SH-SY5Y (cell line): ENCODE data around the gene NSG2.
A peak's percentile ranks its signal among the peaks of the same experiment; 100 is the strongest.

ENCODE experiments used
- GATA2 ChIP-seq: IDR thresholded peaks from 2 replicates; pipeline ENCODE4 v1.6.1; 2011; ENCODE audit warnings: mild to moderate bottlenecking, low read depth, low read length
- GATA3 ChIP-seq: IDR thresholded peaks from 2 replicates; pipeline ENCODE4 v1.6.1; 2011; ENCODE audit warnings: low read depth, mild to moderate bottlenecking, low read length, moderate library complexity

The NSG2 gene

DNA sequence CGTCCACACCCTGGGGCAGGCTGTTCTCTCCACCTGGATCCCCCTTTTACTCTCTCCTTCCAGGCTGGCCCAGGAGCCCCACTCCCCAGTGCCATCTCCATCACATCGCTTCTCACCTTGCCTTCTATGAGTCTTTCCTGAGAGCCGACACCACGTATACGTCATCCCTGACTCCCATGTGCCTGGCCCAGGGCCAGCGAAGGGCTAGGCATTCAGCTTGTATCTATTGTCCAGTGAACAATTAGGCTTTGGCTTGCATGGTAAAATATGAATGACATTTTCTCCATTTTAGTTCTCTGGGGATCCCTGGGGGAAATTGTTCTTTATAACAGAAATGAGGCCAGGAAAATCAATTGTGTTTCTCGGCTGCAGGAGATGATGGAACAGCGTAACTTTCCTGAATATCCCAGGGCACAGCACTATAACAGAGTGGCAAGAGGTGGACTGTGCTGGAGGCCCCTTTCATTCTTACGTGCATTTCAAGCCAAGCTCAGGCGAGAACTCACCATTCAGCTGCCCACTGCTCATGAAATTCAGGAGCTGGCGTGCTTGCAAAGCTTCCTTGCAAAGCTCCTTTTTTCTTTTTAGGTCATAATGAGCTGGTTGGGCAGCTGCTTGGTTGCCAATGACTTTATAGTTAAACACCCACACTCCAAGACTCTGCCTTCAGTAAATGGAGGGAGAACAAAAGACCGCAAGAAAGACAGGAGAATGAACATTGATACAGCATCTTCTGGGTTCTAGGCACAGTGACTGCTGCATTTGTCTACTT is 37.7 kb downstream of the NSG2 start:
- no peak for TF ChIP-seq GATA2

GRCh38 chr5:174084691-174085154 is 39.2 kb downstream of the NSG2 start:
- TF ChIP-seq GATA3 (peak; percentile 77), GATA2 (peak; percentile 87)

DNA sequence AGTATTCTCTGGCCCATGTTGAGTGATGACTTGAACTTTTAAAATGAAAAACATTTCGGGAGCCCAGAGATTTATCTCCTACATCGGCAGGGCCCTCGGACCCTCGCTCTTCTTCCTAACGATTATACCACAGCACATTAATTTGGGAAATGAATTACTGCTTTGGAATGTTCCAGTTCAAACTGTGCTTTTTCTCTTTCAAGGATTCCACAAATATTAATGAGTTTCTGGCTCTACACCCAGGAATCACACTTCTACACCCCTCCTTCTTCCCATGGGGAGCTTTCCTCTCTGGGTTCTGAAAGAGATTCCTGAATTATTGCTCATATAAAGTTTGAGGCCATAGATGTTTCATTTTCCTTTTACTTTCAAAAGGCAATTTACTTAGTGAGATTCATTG is 41.2 kb downstream of the NSG2 start:
- TF ChIP-seq GATA3 (no peak), GATA2 (no peak)

DNA sequence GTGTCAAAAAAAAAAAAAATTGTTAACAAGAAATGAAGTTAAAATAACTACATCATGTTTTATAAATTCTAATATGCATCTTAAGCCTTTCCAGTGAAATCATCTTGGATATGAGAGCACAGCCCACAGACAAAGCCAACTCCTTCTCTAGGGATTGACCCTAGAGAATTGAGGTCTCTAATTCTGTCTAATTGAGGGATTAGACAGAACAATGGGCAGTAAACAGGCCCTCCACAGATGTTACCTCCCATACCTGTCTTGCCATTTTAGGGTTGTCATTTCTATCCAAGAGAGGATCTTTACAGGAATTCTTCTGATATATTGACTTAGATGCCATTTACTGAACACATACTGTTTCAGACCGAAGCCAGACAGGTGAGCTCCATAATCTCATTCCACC is 42.3 kb downstream of the NSG2 start:
- TF ChIP-seq GATA2 (no peak), GATA3 (no peak)

- TF ChIP-seq GATA2, result no peak
- no peak for TF ChIP-seq GATA3
Measured at GRCh38 chr5:174090129-174090528, 44.6 kb downstream of the NSG2 start.

GRCh38 chr5:174093123-174093522 is 47.6 kb downstream of the NSG2 start:
- TF ChIP-seq GATA3 (no peak), GATA2 (no peak)

DNA sequence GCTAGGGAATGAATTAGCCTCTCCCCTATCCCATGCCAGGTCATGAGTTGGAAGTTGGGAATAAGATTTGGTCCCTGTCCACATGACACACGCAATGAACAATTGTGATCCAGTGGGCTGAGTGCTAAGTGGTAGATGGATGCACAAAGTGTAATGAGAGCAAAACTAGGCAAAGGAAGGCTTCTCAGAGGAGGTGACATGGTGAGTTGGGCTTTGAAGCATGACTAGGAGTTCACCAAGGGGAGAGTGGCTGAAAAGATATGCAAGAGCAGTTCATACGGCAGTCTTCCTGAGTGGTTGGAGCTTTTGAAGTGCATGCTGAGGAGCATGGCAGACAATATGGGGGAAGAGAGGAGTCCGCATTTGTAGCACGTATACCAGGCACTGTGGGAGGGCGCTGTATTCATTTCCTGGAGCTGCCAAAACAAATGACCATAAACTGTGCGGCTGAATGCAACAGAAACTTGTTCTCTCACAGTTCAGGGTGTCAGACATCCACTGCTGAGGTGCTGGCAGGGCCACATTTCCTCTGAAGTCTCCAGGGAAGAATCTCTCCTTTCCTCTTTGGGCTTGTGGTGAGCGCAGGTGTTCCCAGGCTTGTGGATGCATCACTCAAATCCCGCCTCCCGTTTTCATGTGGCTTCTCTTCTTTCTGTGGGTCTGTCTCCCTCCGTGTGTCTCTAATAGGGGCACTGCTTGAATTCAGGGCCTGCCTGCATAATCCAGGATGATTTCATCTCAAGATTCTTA is 49.5 kb downstream of the NSG2 start:
- TF ChIP-seq GATA3 (no peak), GATA2 (no peak)

- TF ChIP-seq GATA2, result no peak
- TF ChIP-seq GATA3, result no peak
Measured at GRCh38 chr5:174096619-174097018, 51.1 kb downstream of the NSG2 start.

DNA sequence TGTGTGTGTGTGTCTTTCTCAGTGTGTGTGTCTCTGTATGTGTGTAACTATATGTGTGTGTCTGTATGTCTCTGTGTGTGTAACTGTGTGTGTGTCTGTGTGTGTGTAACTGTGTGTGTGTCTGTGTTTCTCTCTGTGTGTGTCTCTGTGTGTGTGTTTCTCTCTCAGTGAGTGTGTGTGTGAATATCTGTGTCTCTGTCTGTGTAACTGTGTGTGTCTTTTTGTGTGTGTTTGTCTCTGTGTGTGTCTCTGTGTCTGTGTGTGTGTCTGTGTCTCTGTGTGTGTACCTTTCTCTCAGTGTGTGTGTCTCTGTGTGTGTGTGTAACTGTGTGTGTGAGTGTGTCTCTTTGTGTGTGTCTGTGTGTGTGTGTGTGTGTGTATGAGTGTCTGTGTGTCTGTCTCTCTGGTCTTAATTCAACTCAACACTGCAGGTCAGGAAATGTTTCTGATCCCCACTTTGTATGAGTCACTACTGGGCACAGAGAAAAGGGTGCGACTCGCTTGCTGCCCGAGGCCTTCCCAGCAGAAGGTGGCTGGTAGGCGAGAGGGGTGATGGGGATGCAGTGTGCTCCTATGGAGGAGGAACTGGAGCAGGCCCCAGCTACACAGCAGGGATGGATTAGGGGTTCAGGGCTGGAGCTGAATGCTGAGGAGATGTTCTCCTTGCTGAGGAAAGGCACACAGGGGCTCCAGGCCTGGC is 52.1 kb downstream of the NSG2 start:
- TF ChIP-seq GATA2 (no peak), GATA3 (no peak)

GRCh38 chr5:174098694-174099093 is 53.2 kb downstream of the NSG2 start:
- TF ChIP-seq GATA3, result no peak
- TF ChIP-seq GATA2, result no peak

GRCh38 chr5:174100490-174100889 is 55.0 kb downstream of the NSG2 start:
- no peak for TF ChIP-seq GATA3
- TF ChIP-seq GATA2, result no peak

GRCh38 chr5:174101195-174101730 is 55.8 kb downstream of the NSG2 start:
- no peak for TF ChIP-seq GATA3
- TF ChIP-seq GATA2, result no peak

DNA sequence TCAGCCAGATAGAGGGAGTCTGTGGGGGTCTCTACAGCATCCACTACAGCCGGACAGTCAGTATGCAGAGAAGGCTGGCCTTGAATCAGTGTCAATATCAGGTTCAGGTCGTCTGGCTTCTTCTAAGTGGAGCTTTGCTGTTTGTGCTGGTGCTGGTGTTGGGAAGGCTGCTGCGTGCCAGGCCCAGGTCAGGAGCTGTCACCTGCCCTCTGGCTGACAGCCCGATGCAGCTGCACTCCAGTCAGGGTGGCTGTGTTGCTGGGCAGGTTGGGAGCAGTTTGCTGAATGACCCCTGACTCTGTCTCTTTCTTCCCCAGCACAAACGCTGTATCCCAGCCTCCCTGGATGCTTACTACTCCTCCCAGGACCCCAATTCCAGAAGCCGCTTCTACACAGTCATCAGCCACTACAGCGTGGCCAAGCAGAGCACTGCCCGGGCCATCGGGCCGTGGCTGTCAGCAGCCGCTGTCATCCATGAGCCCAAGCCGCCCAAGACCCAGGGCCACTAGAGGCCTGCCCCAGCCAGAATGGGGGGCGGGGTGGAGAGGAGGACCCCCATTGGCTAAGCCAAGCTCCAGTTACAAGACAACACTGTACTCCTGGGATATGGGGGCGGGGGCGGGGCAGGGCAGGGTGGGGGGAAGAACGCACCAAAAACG is 61.6 kb downstream of the NSG2 start:
- no peak for TF ChIP-seq GATA3
- TF ChIP-seq GATA2, result no peak

GRCh38 chr5:174108745-174109144 is 63.2 kb downstream of the NSG2 start:
- no peak for TF ChIP-seq GATA2
- no peak for TF ChIP-seq GATA3
